ENCODE data around the gene ZNF557.
"Not testable (repeated sequence)": the region's sequence is repeated elsewhere in the genome, so short reads cannot be mapped to it uniquely, and the experiment has no call there.

- peak; percentile 24 for TF ChIP-seq CTCF (IDR thresholded peaks at IDR 0.05)
- TF ChIP-seq EZH2, EZH2phosphoT487 (IDR thresholded peaks at IDR 0.05): not testable (repeated sequence)
Observed at GRCh38 chr19:7067122-7067521, 2.4 kb upstream of the ZNF557 start.

Data from neural progenitor cell (in vitro differentiated cells).